Measurements from ENCODE around the gene ANTXR1. TPM values are rescaled to one million over a fixed set of nuclear protein-coding genes. Genes with fewer than 3 reads are reported as not detected.
A peak's percentile ranks its signal among the peaks of the same experiment; 100 is the strongest.

The ANTXR1 gene
- total RNA-seq, 1 experiment from 2014 or later: 25.7 TPM

- CTCF ChIA-PET: no interaction called here
- Histone ChIP-seq H3K4me3 (replicated peaks in 1 of 2; ENCODE audit: low read depth in 1 of 2, low read length in 2 of 2) (no peak overlapping the region), H3K79me2 (ENCODE audit: insufficient read depth, low read length) (no peaks in the 10 kb centered on the region), H3K4me1 (ENCODE audit: control insufficient read depth in 1 of 2, insufficient read depth in 2 of 2, low read length in 2 of 2) (peaks cover 17 to 23% of the 10 kb centered on the region in 2 experiments), H4K20me1 (ENCODE audit: insufficient read depth) (no peaks in the 10 kb centered on the region), H2AFZ (ENCODE audit: low read depth, low read length, poor library complexity, severe bottlenecking) (no peak overlapping the region), H3K9ac (ENCODE audit: low read length) (no peak overlapping the region), H3K27ac (ENCODE audit: low read depth, low read length) (no peak overlapping the region), H3K9me2 (ENCODE audit: insufficient read depth) (no peaks in the 10 kb centered on the region), H3K27me3 (ENCODE audit: insufficient read depth, low read length) (no peaks in the 10 kb centered on the region), H3K36me3 (ENCODE audit: control insufficient read depth in 1 of 2, insufficient read depth in 2 of 2, low read length in 2 of 2) (no peaks in the 10 kb centered on the region), H3K9me3 (ENCODE audit: control insufficient read depth in 1 of 2, insufficient read depth in 1 of 2, low read depth in 1 of 2, low read length in 2 of 2) (no peaks in the 10 kb centered on the region), H3K4me2 (ENCODE audit: low read length) (no peak overlapping the region)
- DNase-seq (ENCODE audit: low read depth, low spot score) (no peak), ATAC-seq (peak; percentile 78)
- no TSS peak for BruUV-seq (replicated peaks)
- RAD21 ChIA-PET (ENCODE audit: low non-redundant PET in 1 of 2, low total read pairs in 2 of 2, uncharacterized antibody in 2 of 2, unreplicated experiment in 2 of 2): no interaction called here
- TF ChIP-seq MAX (IDR thresholded peaks at IDR 0.05): no peak
- TF ChIP-seq, protein P1, sequence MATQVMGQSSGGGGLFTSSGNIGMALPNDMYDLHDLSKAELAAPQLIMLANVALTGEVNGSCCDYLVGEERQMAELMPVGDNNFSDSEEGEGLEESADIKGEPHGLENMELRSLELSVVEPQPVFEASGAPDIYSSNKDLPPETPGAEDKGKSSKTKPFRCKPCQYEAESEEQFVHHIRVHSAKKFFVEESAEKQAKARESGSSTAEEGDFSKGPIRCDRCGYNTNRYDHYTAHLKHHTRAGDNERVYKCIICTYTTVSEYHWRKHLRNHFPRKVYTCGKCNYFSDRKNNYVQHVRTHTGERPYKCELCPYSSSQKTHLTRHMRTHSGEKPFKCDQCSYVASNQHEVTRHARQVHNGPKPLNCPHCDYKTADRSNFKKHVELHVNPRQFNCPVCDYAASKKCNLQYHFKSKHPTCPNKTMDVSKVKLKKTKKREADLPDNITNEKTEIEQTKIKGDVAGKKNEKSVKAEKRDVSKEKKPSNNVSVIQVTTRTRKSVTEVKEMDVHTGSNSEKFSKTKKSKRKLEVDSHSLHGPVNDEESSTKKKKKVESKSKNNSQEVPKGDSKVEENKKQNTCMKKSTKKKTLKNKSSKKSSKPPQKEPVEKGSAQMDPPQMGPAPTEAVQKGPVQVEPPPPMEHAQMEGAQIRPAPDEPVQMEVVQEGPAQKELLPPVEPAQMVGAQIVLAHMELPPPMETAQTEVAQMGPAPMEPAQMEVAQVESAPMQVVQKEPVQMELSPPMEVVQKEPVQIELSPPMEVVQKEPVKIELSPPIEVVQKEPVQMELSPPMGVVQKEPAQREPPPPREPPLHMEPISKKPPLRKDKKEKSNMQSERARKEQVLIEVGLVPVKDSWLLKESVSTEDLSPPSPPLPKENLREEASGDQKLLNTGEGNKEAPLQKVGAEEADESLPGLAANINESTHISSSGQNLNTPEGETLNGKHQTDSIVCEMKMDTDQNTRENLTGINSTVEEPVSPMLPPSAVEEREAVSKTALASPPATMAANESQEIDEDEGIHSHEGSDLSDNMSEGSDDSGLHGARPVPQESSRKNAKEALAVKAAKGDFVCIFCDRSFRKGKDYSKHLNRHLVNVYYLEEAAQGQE (IDR thresholded peaks at IDR 0.05; ENCODE audit: low read depth): no peak
- TF ChIP-seq POLR2AphosphoS5 (IDR thresholded peaks at IDR 0.05; ENCODE audit: low read depth, low read length): no peak
- no peak for TF ChIP-seq EZH2phosphoT487 (IDR thresholded peaks at IDR 0.05; ENCODE audit: borderline replicate concordance)
- TF ChIP-seq CBX3 (IDR thresholded peaks at IDR 0.05; ENCODE audit: low read depth): no peak
- peak; percentile 38; the same call in 1 of the 2 replicates for TF ChIP-seq RAD21 (IDR thresholded peaks at IDR 0.05; ENCODE audit: low read depth)
- TF ChIP-seq SP1 (IDR thresholded peaks at IDR 0.05; ENCODE audit: low read depth): no peak
- TF ChIP-seq FOSL1 (IDR thresholded peaks at IDR 0.05; ENCODE audit: low read depth): no peak
- no peak for TF ChIP-seq CEBPB (IDR thresholded peaks at IDR 0.05; ENCODE audit: low read depth)
- intact Hi-C loops (cut with micrococcal nuclease): no loop called here
- POLR2A ChIA-PET: no interaction called here
Observed at GRCh38 chr2:69159986-69160385, 147.0 kb downstream of the ANTXR1 start.

Measured in HCT116 (cell line).